HCT116 (cell line): Measurements from ENCODE around the gene ANO2. TPM values are rescaled to one million over a fixed set of nuclear protein-coding genes. Genes with fewer than 3 reads are reported as not detected.

Experiments used
- ATAC-seq: fragments of 200-7000 bp; cut with Tn5 transposase; 2 replicates; pipeline ENCODE4 v1.9.1; 2020; ENCODE audit warnings: mild to moderate bottlenecking, moderate library complexity
- BruUV-seq: library from RNA; stranded (reverse); fragments of 400-500 nt; replicated peaks from 2 replicates; lab custom pipeline; 2021; lab: Mats Ljungman, UMichigan
- CTCF ChIA-PET: fragments of 300-600 bp; sonication (Branson Sonifier 250); formaldehyde crosslinking; loops from one replicate; lab custom pipeline; 2021; ENCODE audit warnings: antibody characterized with exemption; lab: Charles Lee
- POLR2A ChIA-PET: fragments of 300-600, 350-600 bp; sonication (Branson Sonifier 250); formaldehyde crosslinking; loops from one replicate; lab custom pipeline; 2021; ENCODE audit warnings: antibody characterized with exemption; lab: Charles Lee
- RAD21 ChIA-PET, 2 experiments: fragments of 300-600 bp; sonication (Branson Sonifier 250); formaldehyde crosslinking; loops; one replicate each; lab custom pipeline; 2023; ENCODE audit warnings: low total read pairs in 2 of 2; ENCODE audit not compliant: uncharacterized antibody in 2 of 2, unreplicated experiment in 2 of 2, low non-redundant PET in 1 of 2; lab: Charles Lee
- DNase-seq: peaks from one replicate; pipeline ENCODE4 v3.0.0-alpha.2; 2010; ENCODE audit warnings: low read depth, low spot score
- H2AFZ ChIP-seq: fragments of 200-600 bp; shearing (Covaris generic), sonication (generic); 2 replicates; pipeline ENCODE4 v1.6.1; 2017; ENCODE audit warnings: low read depth, mixed run types, mixed read lengths, antibody characterized with exemption, low read length; ENCODE audit not compliant: poor library complexity, severe bottlenecking
- H3K27ac ChIP-seq: 2 replicates; pipeline ENCODE4 v1.5.1; 2012; ENCODE audit warnings: low read depth, low read length
- H3K27me3 ChIP-seq: fragments of 200-600 bp; sonication (generic); 2 replicates; pipeline ENCODE4 v1.6.1; 2016; ENCODE audit warnings: mixed run types, low read length, mixed read lengths; ENCODE audit not compliant: insufficient read depth
- H3K36me3 ChIP-seq, 2 experiments: fragments of 200-500 bp in 1 of 2; fragments of 200-600 bp in 1 of 2; sonication (Bioruptor generic) in 1 of 2; sonication (generic) in 1 of 2; 2 replicates each; pipeline versions ENCODE4 v1.5.1 to v1.6.1; 2014 to 2016; ENCODE audit warnings: low read length in 2 of 2, inconsistent platforms in 1 of 2, mixed read lengths in 1 of 2, mixed run types in 1 of 2; ENCODE audit not compliant: insufficient read depth in 2 of 2, control insufficient read depth in 1 of 2
- H3K4me1 ChIP-seq, 2 experiments: fragments of 200-600 bp in 1 of 2; sonication (generic) in 1 of 2; 2 replicates each; pipeline versions ENCODE4 v1.5.1 to v1.6.1; 2012 to 2017; ENCODE audit warnings: low read length in 2 of 2, inconsistent platforms in 1 of 2, mild to moderate bottlenecking in 1 of 2, mixed read lengths in 1 of 2, mixed run types in 1 of 2, moderate library complexity in 1 of 2; ENCODE audit not compliant: insufficient read depth in 2 of 2, control insufficient read depth in 1 of 2
- H3K4me2 ChIP-seq: fragments of 200-600 bp; sonication (generic); 2 replicates; pipeline ENCODE4 v1.6.1; 2017; ENCODE audit warnings: mixed run types, low read length, mixed read lengths
- H3K4me3 ChIP-seq, 2 experiments: fragments of 200-600 bp in 1 of 2; sonication (generic) in 1 of 2; replicated peaks in 1 of 2; 2 replicates each; pipeline ENCODE4 v1.5.1; 2011 to 2016; ENCODE audit warnings: low read length in 2 of 2, control low read depth in 1 of 2, low read depth in 1 of 2, mild to moderate bottlenecking in 1 of 2, mixed read lengths in 1 of 2, mixed run types in 1 of 2
- H3K79me2 ChIP-seq: fragments of 200-600 bp; sonication (generic); 2 replicates; pipeline ENCODE4 v1.6.1; 2017; ENCODE audit warnings: mild to moderate bottlenecking, mixed run types, low read length, moderate library complexity, mixed read lengths; ENCODE audit not compliant: insufficient read depth
- H3K9ac ChIP-seq: fragments of 200-600 bp; sonication (generic); 2 replicates; pipeline ENCODE4 v1.6.1; 2016; ENCODE audit warnings: low read length, mixed read lengths
- H3K9me2 ChIP-seq: fragments of 200-600 bp; sonication (generic), shearing (Covaris generic); 2 replicates; pipeline ENCODE4 v1.6.1; 2017; ENCODE audit warnings: mixed run types, mild to moderate bottlenecking, moderate library complexity; ENCODE audit not compliant: insufficient read depth
- H3K9me3 ChIP-seq, 2 experiments: fragments of 200-500 bp in 1 of 2; fragments of 200-600 bp in 1 of 2; sonication (Bioruptor generic) in 1 of 2; sonication (generic) in 1 of 2; 2 replicates each; pipeline ENCODE4 v1.6.1; 2014 to 2017; ENCODE audit warnings: low read length in 2 of 2, mixed read lengths in 2 of 2, inconsistent platforms in 1 of 2, low read depth in 1 of 2, mild to moderate bottlenecking in 1 of 2, mixed run types in 1 of 2, moderate library complexity in 1 of 2; ENCODE audit not compliant: control insufficient read depth in 1 of 2, insufficient read depth in 1 of 2
- H4K20me1 ChIP-seq: fragments of 200-600 bp; sonication (generic), shearing (Covaris generic); 2 replicates; pipeline ENCODE4 v1.6.1; 2017; ENCODE audit warnings: mixed run types, mild to moderate bottlenecking, moderate library complexity; ENCODE audit not compliant: insufficient read depth
- ATF3 ChIP-seq: IDR thresholded peaks from 2 replicates; pipeline ENCODE4 v1.6.1; 2012
- CBX3 ChIP-seq: IDR thresholded peaks from 2 replicates; pipeline ENCODE4 v1.6.1; 2012; ENCODE audit warnings: low read depth
- CEBPB ChIP-seq: IDR thresholded peaks from 2 replicates; pipeline ENCODE4 v1.6.1; 2012; ENCODE audit warnings: low read depth
- EGR1 ChIP-seq: IDR thresholded peaks from 2 replicates; pipeline ENCODE4 v1.6.1; 2012; ENCODE audit warnings: low read depth
- ELF1 ChIP-seq: IDR thresholded peaks from 2 replicates; pipeline ENCODE4 v1.6.1; 2012; ENCODE audit warnings: low read depth, borderline replicate concordance
- EZH2 ChIP-seq: fragments of 200-600 bp; sonication (generic); IDR thresholded peaks from 2 replicates; pipeline ENCODE4 v1.6.1; 2017; ENCODE audit warnings: antibody characterized with exemption, mixed run types
- EZH2phosphoT487 ChIP-seq: fragments of 200-600 bp; IDR thresholded peaks from 2 replicates; pipeline ENCODE4 v1.6.1; 2018; ENCODE audit warnings: antibody characterized with exemption, borderline replicate concordance
- FOSL1 ChIP-seq: IDR thresholded peaks from 2 replicates; pipeline ENCODE4 v1.6.1; 2012; ENCODE audit warnings: low read depth
- JUND ChIP-seq: IDR thresholded peaks from 2 replicates; pipeline ENCODE4 v1.6.1; 2012
- MAX ChIP-seq: IDR thresholded peaks from 2 replicates; pipeline ENCODE4 v1.6.1; 2012
- POLR2A ChIP-seq: IDR thresholded peaks from 2 replicates; pipeline ENCODE4 v1.7.0; 2011; ENCODE audit warnings: borderline replicate concordance; ENCODE audit not compliant: insufficient read depth, insufficient read length; ENCODE audit errors: extremely low read depth
- SIN3A ChIP-seq: IDR thresholded peaks from 2 replicates; pipeline ENCODE4 v1.6.1; 2012; ENCODE audit warnings: low read depth
- SP1 ChIP-seq: IDR thresholded peaks from 2 replicates; pipeline ENCODE4 v1.6.1; 2012; ENCODE audit warnings: low read depth
- YY1 ChIP-seq: IDR thresholded peaks from 2 replicates; pipeline ENCODE4 v1.6.1; 2011; ENCODE audit warnings: low read length, low read depth, moderate library complexity, mild to moderate bottlenecking; ENCODE audit not compliant: insufficient replicate concordance; ENCODE audit errors: extremely low read depth
- ZBTB33 ChIP-seq: IDR thresholded peaks from 2 replicates; pipeline ENCODE4 v1.6.1; 2011; ENCODE audit warnings: mild to moderate bottlenecking, low read length, moderate library complexity; ENCODE audit not compliant: insufficient replicate concordance; ENCODE audit errors: extremely low read depth
- ZFX ChIP-seq: fragments of 450-650 bp; IDR thresholded peaks from 2 replicates; pipeline ENCODE4 v1.6.1; 2017
- ZNF274 ChIP-seq: fragments of 200-500 bp; sonication (Bioruptor generic); IDR thresholded peaks from 2 replicates; pipeline ENCODE4 v1.6.1; 2014; ENCODE audit warnings: mild to moderate bottlenecking, low read depth, low read length, inconsistent platforms
- intact Hi-C: fragments of 100-400 bp; cut with micrococcal nuclease; formaldehyde crosslinking; loops from 2 replicates; pipeline ENCODE4 v1.10.0; 2022
- total RNA-seq: library from RNA; stranded (reverse); gene quantifications from one replicate; pipeline ENCODE4 v1.2.1, GENCODE V29; 2021; ENCODE audit not compliant: unreplicated experiment
- TF ChIP-seq, protein P1 (sequence below): IDR thresholded peaks from 2 replicates; pipeline ENCODE4 v1.6.1; 2012; ENCODE audit warnings: low read depth

The ANO2 gene
- total RNA-seq, 1 experiment from 2014 or later: not detected

DNA sequence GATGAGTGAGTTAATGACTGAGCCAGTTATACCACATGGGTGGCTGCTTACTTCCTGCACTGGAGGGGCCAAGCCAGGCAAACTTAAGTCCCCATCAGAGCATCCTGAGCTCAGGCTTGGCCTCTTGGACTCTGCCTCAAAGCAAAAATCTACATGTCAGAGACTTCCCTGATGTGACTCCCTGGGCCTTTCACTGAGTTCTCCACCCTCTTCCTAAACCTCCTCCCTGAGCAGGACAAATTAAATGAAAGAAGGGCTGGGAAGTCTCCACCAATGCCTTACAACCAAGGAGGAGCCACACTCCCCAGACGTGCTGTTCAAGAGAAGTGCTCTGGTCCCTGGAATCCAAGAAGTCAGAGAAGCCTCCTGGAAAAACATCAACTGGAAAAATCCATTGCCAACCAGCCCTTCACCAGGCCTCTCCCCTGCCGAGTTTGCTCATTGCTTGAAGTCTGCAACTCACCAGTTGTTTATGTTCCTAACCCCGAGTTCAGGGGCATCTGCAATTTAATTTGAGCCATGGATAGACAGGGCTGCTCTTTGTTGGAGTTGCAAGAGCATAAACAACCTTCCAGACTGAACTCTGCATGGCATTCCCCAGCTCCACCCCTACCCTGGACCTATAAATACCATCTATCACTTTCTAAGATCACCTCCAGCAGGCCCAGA, 160.5 kb downstream of the ANO2 start (continued):
- TF ChIP-seq ATF3: no peak
- no peak for TF ChIP-seq ZFX
- no peak for TF ChIP-seq EGR1
- TF ChIP-seq ZNF274: no peak
- TF ChIP-seq MAX: no peak
- TF ChIP-seq ELF1: no peak
- no peak for TF ChIP-seq JUND
- no peak for TF ChIP-seq CBX3

DNA sequence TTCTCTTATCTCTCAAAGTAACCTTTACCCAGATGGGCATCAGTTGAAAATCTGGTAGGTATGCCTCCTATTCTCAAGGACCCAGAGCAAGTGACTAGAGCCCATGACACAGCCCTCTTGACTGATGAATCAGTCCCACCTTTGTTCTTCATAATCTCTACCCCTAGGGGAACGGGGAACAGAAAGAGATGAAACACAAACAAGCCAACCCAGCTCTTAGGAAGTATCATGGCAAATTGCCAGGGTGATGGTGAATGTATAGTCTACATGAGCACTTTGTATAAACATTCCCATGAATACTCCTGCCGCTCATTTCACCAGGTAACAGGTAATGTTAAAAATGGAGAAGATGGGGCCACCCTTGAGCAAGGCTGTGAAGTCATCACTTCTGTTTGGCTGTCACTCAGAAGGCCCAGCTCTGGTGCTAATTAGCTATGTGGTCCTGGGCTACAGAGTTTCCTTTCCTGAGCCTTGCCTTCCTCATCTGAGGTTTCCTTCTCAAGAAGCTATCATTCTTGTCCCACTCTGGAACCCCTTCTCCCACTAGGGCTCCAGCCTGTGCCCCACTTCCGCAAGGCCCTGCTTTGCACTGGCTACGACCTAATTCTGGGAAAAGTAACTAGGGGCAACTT, 161.7 kb downstream of the ANO2 start:
- Histone ChIP-seq H3K4me1 (no peaks in the 10 kb centered on the region), H3K27me3 (0 out of 2 replicates have a peak, but pooled peaks cover 3% of the 10 kb centered on the region), H4K20me1 (no peaks in the 10 kb centered on the region), H3K9ac (no peak overlapping the region), H3K9me3 (no peaks in the 10 kb centered on the region), H3K4me2 (no peak overlapping the region), H3K27ac (no peak overlapping the region), H2AFZ (no peak overlapping the region), H3K9me2 (no peaks in the 10 kb centered on the region), H3K36me3 (no peaks in the 10 kb centered on the region), H3K4me3 (no peak overlapping the region), H3K79me2 (no peaks in the 10 kb centered on the region)
- no TSS peak for BruUV-seq
- intact Hi-C loops: no loop called here
- ChIA-PET CTCF (no interaction called here), RAD21 (no interaction called here), POLR2A (no interaction called here)
- ATAC-seq: no peak
- DNase-seq: no peak
- no peak for TF ChIP-seq SIN3A
- TF ChIP-seq ZBTB33: no peak
- no peak for TF ChIP-seq POLR2A
- no peak for TF ChIP-seq SP1
- TF ChIP-seq, protein P1, sequence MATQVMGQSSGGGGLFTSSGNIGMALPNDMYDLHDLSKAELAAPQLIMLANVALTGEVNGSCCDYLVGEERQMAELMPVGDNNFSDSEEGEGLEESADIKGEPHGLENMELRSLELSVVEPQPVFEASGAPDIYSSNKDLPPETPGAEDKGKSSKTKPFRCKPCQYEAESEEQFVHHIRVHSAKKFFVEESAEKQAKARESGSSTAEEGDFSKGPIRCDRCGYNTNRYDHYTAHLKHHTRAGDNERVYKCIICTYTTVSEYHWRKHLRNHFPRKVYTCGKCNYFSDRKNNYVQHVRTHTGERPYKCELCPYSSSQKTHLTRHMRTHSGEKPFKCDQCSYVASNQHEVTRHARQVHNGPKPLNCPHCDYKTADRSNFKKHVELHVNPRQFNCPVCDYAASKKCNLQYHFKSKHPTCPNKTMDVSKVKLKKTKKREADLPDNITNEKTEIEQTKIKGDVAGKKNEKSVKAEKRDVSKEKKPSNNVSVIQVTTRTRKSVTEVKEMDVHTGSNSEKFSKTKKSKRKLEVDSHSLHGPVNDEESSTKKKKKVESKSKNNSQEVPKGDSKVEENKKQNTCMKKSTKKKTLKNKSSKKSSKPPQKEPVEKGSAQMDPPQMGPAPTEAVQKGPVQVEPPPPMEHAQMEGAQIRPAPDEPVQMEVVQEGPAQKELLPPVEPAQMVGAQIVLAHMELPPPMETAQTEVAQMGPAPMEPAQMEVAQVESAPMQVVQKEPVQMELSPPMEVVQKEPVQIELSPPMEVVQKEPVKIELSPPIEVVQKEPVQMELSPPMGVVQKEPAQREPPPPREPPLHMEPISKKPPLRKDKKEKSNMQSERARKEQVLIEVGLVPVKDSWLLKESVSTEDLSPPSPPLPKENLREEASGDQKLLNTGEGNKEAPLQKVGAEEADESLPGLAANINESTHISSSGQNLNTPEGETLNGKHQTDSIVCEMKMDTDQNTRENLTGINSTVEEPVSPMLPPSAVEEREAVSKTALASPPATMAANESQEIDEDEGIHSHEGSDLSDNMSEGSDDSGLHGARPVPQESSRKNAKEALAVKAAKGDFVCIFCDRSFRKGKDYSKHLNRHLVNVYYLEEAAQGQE: no peak
- TF ChIP-seq FOSL1: no peak
- TF ChIP-seq CEBPB: no peak
- TF ChIP-seq YY1: no peak
- no peak for TF ChIP-seq EZH2
- no peak for TF ChIP-seq EZH2phosphoT487
- no peak for TF ChIP-seq ZFX
